Measurements from ENCODE around the gene CLEC2A. TPM values are rescaled to one million over a fixed set of nuclear protein-coding genes. Genes with fewer than 3 reads are reported as not detected.

The CLEC2A gene
- total RNA-seq, 1 donor from 2014 or later, result 0.62 TPM

DNA sequence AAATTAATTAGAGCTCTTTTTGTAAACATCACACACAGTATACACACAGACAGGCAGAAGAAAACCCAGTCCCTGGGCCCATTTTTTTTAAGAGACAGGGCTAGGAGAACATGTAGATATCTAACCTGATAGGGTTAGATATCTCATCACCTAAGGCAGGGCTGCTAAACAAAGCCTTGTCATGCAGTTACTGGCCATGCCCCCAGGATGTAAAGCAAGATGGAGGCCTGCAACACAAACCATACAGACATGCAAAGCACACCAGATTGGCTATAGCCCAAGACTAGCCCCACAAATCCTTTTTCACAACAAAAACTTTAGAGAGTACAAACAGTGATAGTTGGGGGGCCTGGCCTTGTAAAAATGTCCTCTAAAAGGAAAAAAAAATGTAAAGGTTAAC is 20.5 kb downstream of the CLEC2A start:
- Mint-ChIP-seq H3K4me1 (ENCODE audit: low read depth) (peaks cover 9% of the 10 kb centered on the region), H3K4me3 (ENCODE audit: unreplicated experiment) (no peak overlapping the region), H3K27me3 (ENCODE audit: low read depth) (no peaks in the 10 kb centered on the region), H3K27ac (ENCODE audit: unreplicated experiment) (peak overlapping the region; percentile 24), H3K9me3 (ENCODE audit: low read depth) (peaks cover 29% of the 10 kb centered on the region), H3K36me3 (ENCODE audit: low read depth) (peaks cover 2% of the 10 kb centered on the region)
- DNase-seq (ENCODE audit: low spot score), result no peak
- TF ChIP-seq CTCF (IDR thresholded peaks at IDR 0.05), result no peak

DNA sequence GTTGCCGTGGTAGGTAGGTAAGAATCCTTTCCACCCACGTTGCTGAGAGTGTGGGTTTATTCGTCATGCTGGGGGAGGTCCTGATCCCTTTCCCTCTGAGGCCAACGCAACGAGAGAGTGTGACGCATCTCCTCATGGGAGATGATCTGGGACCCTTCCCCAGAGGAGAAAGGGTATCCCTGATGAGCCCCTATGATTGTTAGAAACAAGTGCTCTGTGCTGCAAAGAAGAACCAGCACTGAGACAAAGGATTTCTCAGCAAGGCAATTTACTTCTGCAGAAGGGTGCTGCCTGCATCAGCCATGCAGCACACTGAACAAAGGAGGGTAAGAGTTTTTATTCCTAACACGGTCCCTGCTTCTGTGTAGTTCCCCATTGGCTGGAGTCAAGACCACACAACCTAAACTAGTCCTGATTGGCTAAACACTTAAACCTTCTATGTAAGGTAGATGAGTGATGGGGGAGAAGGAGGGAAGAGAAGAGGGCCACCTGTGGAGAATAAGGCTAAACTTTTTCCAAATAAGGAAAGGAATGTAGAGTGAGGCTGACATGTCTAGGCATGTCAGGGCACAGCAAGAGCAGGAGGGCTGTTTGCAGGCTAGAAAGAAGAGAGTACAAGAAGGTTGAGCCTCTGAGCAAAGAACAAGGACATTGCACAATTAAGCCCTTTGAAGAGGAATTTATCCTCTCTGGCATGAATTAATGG is 21.3 kb downstream of the CLEC2A start:
- Mint-ChIP-seq H3K36me3 (ENCODE audit: low read depth) (peaks cover 2% of the 10 kb centered on the region), H3K27me3 (ENCODE audit: low read depth) (no peaks in the 10 kb centered on the region), H3K27ac (ENCODE audit: unreplicated experiment) (peak overlapping the region; percentile 65), H3K9me3 (ENCODE audit: low read depth) (peaks cover 29% of the 10 kb centered on the region), H3K4me3 (ENCODE audit: unreplicated experiment) (peak overlapping the region; percentile 49), H3K4me1 (ENCODE audit: low read depth) (peaks cover 9% of the 10 kb centered on the region)
- TF ChIP-seq CTCF (IDR thresholded peaks at IDR 0.05), result no peak
- DNase-seq (ENCODE audit: low spot score), result no peak

- peak overlapping the region; percentile 49 for H3K4me3 Mint-ChIP-seq (ENCODE audit: unreplicated experiment)
- peak overlapping the region; percentile 57 for H3K27ac Mint-ChIP-seq (ENCODE audit: unreplicated experiment)
- H3K9me3 Mint-ChIP-seq (ENCODE audit: low read depth), result peaks cover 29% of the 10 kb centered on the region
- no peaks in the 10 kb centered on the region for H3K27me3 Mint-ChIP-seq (ENCODE audit: low read depth)
- H3K36me3 Mint-ChIP-seq (ENCODE audit: low read depth), result peaks cover 2% of the 10 kb centered on the region
- H3K4me1 Mint-ChIP-seq (ENCODE audit: low read depth), result peaks cover 9% of the 10 kb centered on the region
- TF ChIP-seq CTCF (IDR thresholded peaks at IDR 0.05), result no peak
- no peak for DNase-seq (ENCODE audit: low spot score)
Measured at GRCh38 chr12:9909724-9910123, 22.4 kb downstream of the CLEC2A start.

DNA sequence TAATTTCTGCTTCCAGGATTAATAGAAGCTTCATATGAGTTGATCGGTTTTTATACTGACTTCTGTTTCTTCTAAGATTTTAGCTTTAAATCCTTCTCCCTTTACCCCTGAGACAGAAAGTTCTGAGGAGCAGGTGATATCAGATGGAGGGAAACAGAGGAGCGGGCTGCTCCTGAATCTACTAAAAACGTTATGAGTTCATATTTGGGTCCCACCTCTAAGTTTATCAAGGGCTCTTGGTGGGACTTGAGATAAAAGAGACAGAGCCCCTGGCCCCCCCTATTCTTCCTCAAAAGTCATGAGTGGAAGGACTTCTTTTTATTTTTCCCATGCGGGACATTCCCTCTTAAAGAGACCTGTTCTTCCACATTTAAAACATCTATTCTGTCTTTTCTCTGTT is 23.8 kb downstream of the CLEC2A start:
- Mint-ChIP-seq H3K4me1 (ENCODE audit: low read depth) (peaks cover 9% of the 10 kb centered on the region), H3K27me3 (ENCODE audit: low read depth) (no peaks in the 10 kb centered on the region), H3K4me3 (ENCODE audit: unreplicated experiment) (no peak overlapping the region), H3K9me3 (ENCODE audit: low read depth) (peaks cover 31% of the 10 kb centered on the region), H3K27ac (ENCODE audit: unreplicated experiment) (no peak overlapping the region), H3K36me3 (ENCODE audit: low read depth) (peaks cover 2% of the 10 kb centered on the region)
- TF ChIP-seq CTCF (IDR thresholded peaks at IDR 0.05), result no peak
- no peak for DNase-seq (ENCODE audit: low spot score)

DNA sequence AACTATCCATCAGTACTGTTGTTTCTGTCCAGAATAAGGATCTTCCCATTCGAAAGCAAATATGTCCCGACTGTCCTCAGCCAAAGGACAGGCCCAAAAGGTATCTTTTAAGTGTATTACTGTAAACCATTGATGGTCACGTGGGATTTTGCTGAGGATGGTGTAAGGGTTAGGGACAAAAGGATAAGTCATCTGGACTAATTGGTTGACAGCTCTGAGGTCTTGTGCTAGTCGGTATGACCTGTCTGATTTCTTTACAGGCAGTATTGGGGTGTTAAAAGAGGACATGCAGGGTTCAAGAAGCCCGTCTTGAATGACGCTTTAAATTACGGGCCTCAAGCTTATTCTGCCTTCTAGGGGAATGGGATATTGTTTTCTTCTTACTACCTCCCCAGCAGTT is 24.4 kb downstream of the CLEC2A start:
- Mint-ChIP-seq H3K9me3 (ENCODE audit: low read depth) (peaks cover 35% of the 10 kb centered on the region), H3K27me3 (ENCODE audit: low read depth) (no peaks in the 10 kb centered on the region), H3K36me3 (ENCODE audit: low read depth) (peaks cover 2% of the 10 kb centered on the region), H3K4me3 (ENCODE audit: unreplicated experiment) (no peak overlapping the region), H3K4me1 (ENCODE audit: low read depth) (peaks cover 15% of the 10 kb centered on the region), H3K27ac (ENCODE audit: unreplicated experiment) (no peak overlapping the region)
- no peak for DNase-seq (ENCODE audit: low spot score)
- TF ChIP-seq CTCF (IDR thresholded peaks at IDR 0.05), result no peak

All from chondrocyte (in vitro differentiated cells).